Globus pallidus (tissue), 1 donor: ENCODE measurements around the gene CES1.
"Not testable (repeated sequence)": the region's sequence is repeated elsewhere in the genome, so short reads cannot be mapped to it uniquely, and the experiment has no call there.

ENCODE experiments used
- DNase-seq: peaks from one replicate; pipeline ENCODE4 v3.0.0-alpha.2; 2015; ENCODE audit warnings: low spot score

The CES1 gene

DNA sequence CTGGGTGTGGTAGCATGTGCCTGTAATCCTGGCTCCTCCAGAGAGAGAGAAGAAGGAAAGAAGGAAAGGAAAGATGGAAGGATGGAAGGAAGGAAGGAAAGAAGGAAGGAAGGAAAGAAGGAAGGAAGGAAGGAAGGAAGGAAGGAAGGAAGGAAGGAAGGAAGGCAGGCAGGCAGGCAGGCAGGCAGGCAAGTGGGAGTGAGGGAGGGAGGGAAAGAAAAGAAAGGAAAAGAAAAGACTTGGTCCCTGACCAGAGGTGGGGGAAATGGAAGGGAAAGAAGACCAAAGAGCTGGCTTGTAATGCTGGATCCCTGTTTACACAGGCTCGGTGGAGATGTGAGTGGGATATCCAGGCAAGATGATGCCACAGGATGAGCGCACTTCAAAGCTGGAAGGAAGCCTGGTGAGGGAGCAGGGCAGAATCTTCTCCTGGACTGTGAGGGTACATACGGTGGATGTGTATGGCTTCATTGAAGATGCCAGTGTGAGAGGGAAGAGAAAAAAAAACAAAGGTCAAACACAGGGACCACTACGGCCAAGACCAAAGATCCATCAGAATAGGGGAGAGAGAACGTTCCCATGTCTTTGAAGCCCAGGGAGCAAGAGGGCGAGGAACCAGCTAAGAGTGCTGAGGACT is 2.1 kb downstream of the CES1 start:
- no peak for DNase-seq

DNA sequence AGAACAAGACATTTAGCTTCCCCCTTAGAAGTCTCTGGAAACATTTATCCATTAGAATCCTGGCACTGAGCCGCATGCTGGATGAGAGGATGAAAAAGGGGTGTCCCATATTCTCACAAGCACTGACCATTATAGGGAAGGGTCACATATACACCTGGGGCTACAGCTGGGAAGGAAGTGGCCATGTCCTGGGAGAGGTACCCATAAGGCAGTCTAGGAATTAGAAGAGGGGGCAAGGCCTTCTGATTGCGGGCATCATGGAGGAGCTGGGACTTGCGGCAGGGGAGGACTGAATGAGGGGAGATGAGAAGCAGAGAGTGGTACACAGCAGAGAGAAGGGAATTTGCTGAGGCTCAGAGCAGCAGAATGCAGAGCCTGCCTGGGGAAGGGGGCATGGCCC is 3.7 kb downstream of the CES1 start:
- DNase-seq, result not testable (repeated sequence)

DNA sequence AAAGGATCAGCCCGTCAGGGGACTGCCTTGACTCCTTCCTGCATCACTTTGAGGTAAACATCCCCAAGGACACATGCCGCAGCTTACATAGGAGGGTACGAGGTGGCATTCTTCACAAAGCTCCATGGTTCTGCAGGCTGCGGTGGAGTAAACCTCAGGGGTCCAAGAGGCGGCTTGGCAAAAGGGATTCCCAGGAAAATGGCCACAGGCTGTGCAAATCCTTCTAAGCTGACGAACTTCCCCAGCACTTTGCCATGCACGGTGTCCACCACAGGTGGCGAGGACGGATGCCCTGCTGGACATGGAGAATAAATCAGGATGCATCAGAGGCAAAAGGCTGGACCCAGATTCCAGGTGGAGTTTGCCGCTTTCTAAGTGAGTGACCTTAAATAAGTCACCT is 4.2 kb downstream of the CES1 start:
- DNase-seq, result no peak

DNA sequence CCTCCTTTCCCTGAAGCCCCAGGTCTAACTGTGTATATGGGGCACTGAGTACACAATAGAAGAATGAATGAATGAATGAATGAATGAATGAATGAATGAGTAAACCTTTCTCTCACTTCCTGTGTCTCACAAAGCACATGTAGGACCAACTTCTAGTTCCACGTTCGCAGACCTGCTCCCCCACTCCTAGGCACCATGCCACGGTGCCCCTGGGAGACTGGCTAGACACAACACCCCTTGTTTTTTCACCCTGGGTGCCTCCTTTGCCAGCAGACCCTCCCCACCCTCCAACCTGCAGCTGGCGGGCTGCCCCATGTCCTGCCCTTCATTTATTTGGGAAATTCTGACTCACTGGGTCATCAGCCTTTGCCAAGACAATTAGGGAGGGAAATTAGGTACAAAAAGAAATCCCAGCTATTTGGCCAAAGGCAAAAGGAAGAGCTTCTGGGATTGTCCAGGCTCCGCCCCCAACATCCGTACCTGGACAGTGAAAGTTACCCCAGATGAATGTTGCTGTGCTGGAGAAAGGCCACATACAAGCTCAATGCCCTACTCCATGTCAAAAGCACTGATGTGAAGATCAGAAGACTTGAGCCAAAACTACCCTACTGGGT is 7.7 kb downstream of the CES1 start:
- no peak for DNase-seq

DNA sequence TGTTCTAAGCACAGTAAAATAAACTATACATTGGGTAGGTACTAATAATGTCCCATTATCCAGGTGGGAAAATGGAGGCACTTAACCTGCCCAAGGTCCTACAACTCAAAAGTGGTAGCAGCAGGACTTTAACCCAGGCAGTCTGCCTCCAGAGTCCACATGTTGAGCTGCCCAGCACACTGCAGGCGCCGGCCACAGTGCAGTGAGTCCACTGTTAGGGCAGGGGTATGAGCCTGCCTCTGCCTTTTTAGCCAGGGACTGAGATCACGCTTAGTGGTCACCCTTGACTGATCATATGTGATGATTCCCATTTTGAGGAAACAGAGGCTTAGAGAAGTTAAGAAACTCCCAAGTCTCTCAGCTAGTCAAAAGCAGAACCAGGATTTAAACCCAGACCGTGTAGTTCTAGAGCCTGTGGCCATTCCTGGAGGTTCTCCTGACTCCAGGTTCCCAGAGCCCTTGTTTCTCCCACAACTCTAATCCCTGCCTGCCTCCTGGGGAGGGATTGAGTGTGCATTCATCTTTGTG is 8.4 kb downstream of the CES1 start:
- DNase-seq, result no peak

DNA sequence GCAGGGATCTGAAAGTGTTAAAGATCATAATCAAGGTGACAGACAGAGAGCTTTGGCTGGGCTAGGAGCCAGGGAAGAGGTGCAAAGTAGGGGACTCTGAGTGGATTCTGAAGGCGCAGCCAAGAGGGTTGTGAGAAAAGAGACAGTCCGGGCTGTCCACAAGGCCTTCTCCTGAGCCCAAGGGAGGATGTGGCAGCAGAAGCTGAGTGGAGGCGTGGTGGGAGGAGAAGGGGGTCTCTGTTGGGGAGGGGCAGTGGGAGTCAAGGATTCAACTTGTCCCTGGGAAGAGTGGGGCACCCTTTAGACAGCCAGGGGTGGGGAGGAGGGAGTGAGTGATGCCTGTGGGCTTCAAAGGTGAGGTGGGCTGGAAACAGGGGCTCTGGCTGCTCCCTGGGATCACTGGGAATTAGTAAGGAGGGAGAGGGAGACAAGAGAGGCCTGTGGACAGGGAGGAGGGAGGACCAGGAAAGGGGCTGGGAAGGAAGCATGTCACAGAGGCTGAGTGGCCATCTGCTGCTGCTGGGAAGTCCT is 10.6 kb downstream of the CES1 start:
- DNase-seq, result no peak

DNA sequence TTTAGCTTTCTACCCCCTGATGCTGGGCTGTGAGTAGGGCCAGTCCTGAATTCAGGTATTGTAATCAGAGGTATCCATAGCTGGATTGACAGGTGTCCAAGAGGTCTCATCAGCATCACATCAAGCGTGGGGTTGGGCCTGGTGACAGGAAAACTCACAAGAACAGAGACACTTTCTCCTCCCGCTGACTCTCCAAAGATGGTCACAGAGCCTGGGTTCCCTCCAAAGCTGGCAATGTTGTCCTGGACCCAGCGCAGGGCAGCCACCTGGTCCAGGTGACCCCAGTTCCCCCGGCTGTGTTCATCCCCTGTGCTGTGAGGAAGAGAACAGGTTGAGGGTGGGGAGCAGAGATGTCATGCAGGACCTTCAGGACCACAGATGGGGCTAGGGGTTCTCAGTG is 11.7 kb downstream of the CES1 start:
- DNase-seq, result no peak

DNA sequence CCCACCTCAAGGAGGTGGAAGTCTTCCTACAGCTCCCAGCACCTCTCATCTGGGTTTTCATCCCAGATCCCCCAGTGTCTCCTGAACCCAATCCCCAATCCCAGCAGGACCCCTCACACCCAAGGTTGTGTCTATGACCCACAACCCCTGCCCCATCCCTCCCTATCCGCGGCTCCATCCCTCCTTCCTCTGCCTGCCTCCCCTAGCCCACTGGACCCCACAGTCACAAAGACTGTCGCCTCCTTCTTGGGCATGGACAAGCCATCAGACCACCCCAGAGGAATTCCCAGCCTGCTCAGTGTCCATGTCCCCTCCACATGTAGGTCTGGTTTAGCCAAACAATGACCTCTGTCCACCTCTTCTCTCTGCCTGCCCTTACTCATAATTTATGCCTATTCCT is 12.3 kb downstream of the CES1 start:
- no peak for DNase-seq

DNA sequence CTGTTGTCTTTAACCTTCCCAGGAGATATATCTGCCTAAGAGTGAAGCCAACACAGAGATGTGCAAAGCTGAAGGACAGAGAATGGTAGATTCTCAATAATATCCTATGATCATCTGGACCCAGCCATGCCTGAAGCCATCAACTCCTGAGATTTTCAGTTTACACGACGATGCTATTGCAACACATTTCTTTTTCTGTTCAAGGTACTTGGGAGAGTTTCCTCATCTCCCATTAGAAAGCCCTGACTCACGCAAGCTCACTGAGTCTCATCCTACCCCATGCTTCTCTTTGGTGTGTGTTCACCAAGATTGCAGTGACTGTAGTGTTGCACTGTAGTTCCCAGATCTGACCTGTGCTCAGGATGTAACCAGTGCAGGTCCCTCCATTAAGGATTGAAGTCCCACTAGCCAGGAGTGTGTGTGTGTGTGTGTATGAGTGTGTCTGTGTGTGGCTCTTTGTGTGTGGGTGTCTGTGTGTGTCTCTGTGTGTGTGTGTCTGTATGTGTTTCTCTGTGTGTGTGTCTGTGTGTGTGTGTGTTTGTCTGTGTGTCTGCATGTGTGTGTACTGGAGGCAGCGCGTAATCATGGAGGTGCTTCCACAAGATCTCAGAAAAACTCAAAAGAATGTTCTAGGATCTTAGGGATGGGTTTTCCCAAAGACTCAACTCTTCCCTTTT is 15.5 kb downstream of the CES1 start:
- DNase-seq, result no peak

DNA sequence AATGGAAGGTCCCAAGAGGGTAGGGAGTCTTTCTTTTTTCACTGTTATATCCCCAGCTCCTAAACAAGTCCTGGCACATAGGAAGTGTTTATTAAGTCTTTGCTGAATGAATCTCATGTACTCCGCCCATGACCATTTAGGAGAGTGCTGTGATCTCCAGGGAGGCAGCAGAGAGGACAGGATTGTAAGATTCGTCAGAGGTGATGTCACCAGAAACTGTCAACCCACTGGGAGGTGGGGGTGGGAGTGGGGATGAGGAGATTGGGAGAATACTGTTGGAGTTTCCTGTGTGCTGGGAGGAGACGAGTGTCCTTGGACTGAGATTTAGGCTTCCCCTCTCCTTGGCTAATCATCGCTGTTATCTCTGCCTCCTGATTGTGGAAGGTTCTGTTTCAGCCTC is 16.7 kb downstream of the CES1 start:
- not testable (repeated sequence) for DNase-seq

DNA sequence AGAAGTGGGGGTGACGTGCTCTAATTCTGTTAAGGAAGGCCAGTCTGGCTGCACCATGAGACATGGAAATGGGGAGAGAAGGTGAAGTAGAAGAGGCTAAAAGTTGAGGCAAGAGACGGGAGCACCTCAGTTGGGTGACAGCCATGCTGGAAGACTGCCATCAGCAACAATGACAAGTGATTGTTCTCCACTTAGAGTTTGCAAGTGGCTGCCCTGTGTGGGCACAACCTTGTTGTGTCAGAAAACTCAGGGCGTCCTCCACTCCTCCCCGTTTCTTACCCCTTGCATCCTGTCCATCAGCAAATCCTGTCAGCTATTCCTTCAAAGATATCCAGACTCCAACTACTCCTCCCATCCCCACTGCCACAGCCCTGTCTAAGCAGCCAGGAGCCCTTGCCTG is 17.6 kb downstream of the CES1 start:
- no peak for DNase-seq

DNA sequence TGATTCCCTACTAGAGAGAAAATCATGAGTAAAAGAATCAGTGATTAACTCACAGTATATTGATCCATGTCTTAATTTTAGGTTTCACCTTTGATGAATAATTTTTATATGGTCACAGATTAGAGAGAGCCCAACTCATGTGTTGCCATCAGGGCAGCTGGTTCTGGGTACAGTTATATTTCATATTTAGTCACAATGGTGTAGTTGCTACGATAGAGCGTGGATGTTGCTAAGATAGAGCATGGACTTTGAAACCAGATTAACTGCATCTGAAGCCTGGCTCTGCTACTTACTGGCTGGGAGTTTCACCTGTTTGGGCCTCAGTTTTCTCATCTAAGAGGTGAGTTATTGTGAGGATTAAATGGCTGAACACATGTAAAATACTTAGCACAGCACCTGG is 18.7 kb downstream of the CES1 start:
- not testable (repeated sequence) for DNase-seq

DNA sequence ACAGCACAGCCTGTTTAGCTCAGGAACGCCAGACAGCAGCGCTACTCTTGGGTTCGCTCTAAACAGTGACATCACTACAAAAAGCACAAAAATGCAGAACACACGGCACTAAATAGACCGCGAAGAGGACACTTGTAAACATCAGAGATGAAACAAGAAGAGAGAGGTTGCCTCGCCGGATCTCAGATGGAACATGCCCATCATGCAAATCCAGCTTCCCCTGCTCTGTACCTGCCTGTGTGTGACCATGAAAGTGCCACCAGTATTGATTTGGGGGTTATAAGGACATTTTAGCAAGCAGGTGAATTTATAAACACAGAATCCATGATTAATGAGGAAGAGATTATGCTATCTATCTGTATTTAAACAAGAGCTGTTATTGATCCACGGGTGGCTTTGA is 19.2 kb downstream of the CES1 start:
- DNase-seq, result not testable (repeated sequence)

DNA sequence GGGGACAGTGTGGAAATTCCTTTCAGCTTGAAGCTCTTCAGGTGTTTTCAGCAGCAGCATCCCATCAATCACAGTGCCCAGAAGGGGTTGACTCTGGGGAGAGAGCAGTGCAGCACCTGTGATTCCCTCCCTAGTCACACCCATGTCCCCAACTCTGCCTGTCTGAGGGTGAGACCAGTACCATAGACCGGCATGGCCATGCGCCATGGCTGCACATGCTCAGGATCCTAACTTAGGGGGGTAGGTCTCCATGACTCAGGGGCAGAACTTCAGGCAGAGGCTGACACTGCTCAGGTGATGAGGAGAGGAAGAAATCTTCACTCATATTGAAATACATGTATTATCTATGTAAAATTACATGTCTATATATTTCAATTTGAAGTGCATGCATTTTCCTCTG is 19.9 kb downstream of the CES1 start:
- no peak for DNase-seq

DNA sequence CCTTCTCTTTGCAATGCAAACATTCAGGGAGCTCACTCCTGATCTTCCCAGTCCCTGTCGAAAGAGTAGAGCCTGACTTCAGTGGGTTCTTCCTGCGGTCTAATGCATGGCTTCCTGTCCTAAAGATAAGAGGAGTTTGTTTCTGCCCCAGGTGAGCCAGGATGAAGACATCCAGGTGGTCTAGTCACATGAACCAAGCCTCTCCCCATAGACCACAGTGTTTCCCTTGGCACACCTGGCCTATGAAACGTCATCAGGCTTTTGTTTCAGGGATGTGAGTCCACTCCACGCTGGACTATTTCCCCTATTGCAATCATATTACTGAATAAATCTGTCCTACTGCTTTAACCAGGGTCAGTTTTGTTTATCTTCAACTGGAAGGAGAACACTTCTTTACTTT is 21.1 kb downstream of the CES1 start:
- DNase-seq, result no peak

DNA sequence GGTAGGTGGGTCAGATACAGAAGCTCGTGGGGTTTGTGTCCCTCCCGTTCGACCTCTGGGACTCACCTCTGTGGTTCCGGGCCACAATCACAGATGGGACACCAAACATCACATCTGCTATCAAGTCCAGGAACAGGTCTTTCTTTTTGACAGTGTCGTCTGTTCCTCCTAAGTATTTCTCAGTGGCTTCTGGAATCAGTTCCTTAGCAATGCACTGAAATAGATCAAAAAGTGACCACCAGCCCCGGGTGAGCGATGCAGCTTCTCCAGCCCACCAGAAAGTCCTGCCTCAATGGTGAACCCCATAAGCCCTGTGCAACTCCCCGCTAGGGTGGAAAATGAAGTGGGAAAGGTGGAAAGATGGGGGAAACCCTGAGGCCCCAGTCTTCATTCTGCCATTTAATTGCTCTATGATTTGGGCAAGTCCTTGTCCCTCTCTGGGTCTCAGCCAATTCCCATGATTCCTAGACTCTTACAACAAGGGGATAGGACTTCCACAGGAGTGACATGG is 22.4 kb downstream of the CES1 start:
- no peak for DNase-seq

DNA sequence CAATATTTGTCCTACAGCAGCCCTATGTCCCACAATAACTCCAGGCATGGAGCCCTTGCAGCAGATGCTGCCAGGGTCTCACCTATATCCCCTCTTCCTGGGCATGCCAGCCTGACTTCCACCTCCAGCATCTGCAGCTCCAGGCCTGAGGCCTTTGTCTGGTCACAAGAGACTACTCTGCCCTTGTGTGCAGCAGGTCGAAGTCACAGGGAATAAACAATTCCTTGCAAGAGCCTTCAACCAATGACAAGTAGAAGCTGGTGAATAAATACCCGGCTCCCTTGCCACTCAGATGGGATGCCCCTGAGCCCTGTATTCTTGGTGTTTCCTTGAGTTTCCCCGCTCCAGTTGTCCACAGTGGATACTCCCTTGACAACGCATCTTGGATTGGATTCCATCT is 23.0 kb downstream of the CES1 start:
- no peak for DNase-seq

DNA sequence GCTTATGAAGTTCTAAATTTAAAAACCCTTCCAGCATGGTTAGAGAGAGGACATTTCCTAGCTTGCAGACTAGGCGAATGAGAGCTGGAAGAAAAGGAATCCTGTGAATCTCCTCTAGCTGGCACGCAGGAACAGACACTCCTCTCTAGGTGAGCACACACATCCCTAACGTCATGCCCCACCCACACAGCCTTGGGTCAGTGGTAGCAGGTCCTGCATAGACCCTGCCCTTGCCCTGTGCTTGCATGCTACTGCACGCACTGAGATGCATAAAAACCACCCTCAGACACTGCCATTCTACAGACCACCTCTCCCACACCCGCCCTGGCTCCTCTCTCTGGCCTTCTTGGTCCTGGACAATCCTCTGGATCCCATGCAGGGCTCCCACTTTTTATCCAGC is 23.5 kb downstream of the CES1 start:
- no peak for DNase-seq

DNA sequence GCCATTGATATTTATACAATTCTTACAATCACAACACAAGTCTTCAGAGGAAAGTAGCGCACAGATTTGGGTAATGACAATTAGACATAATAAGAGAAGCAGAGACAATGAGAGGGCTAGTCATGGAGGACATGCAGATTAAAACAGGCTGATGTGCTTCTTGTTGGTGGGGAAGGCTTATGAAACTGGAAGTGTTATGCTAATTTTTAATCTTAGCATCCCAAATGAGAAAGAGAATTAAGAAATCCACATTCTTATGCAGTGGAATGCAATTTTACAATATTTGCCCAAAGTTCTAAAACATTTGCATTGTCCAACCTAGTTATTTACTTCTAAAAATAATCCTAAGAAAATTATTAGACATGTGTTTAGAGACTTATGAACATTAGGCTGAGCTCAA is 24.6 kb downstream of the CES1 start:
- not testable (repeated sequence) for DNase-seq

DNA sequence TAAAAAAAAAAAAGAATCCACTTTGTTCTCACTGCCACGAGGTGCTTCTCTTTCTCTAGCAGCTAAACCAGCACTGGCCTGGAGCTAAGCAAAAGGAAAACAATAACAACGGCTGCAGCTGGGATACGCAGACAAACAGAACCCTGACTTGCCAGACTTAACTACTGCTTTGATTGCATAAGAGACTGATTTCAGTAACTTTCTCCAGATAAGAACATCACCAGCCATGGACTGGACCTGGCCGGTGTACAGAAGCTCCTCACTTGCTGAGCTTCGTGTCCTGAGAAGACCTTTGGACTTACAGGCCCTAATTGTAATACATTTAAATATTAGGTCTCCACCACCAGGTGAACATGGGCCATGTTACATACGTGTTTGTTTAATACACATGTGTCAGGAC is 27.8 kb downstream of the CES1 start:
- DNase-seq, result not testable (repeated sequence)

DNA sequence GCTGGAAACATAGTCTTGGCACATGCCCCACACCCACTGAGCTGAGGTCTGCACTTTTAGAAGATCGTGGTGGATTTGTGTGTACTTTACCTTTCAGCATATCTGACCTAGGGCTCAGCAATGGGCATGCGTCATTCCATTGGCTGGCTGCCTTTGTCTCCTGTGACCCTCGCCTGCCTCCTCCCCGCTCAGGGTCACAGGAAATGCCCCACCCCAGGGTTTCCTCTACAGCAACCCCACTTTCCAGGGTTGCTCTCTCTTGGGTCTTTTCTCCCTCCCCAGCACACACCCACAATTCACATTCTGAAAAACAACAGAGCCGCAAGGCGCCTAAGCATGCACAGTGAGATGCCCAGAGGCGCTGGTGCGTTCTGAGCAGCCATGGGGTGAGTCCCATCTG is 29.2 kb downstream of the CES1 start:
- DNase-seq, result not testable (repeated sequence)

DNA sequence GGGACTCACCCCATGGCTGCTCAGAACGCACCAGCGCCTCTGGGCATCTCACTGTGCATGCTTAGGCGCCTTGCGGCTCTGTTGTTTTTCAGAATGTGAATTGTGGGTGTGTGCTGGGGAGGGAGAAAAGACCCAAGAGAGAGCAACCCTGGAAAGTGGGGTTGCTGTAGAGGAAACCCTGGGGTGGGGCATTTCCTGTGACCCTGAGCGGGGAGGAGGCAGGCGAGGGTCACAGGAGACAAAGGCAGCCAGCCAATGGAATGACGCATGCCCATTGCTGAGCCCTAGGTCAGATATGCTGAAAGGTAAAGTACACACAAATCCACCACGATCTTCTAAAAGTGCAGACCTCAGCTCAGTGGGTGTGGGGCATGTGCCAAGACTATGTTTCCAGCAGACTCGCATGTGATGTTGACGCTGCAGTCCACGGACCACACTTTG is 39.9 kb downstream of the CES1 start:
- not testable (repeated sequence) for DNase-seq

DNA sequence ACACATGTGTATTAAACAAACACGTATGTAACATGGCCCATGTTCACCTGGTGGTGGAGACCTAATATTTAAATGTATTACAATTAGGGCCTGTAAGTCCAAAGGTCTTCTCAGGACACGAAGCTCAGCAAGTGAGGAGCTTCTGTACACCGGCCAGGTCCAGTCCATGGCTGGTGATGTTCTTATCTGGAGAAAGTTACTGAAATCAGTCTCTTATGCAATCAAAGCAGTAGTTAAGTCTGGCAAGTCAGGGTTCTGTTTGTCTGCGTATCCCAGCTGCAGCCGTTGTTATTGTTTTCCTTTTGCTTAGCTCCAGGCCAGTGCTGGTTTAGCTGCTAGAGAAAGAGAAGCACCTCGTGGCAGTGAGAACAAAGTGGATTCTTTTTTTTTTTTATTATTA is 41.4 kb downstream of the CES1 start:
- DNase-seq, result not testable (repeated sequence)
